ENCODE measurements around the gene OR1E2.
"Not testable (repeated sequence)": the region's sequence is repeated elsewhere in the genome, so short reads cannot be mapped to it uniquely, and the experiment has no call there.

Gene OR1E2, protein sequence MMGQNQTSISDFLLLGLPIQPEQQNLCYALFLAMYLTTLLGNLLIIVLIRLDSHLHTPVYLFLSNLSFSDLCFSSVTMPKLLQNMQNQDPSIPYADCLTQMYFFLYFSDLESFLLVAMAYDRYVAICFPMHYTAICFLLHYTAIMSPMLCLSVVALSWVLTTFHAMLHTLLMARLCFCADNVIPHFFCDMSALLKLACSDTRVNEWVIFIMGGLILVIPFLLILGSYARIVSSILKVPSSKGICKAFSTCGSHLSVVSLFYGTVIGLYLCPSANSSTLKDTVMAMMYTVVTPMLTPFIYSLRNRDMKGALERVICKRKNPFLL

DNA sequence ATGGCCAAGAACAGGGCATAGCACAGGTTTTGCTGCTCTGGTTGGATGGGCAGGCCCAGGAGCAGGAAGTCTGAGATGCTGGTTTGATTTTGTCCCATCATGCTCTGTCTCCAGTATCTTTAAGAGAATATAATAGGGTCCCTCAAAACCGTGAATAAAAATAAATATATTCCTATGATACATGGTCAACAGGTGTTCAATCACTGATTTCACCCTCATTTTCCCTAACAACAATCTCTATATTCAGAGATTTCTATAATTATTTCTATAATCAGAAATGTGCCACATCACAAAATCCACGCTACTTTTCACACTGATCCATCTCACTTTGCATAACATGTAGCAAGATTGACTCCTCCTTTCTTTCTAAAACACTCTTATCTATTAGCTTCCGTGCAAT, at the start of gene OR1E2:
OR1E2 (minus strand) TSS at position 101 of the 400 bp plus-strand sequence; CDS start at position 101, 0 bp downstream.
- no peak for DNase-seq (ENCODE audit: low read depth in 2 of 2)

- DNase-seq (ENCODE audit: low read depth in 2 of 2) = no peak
Measured at GRCh38 chr17:3482852-3483251, 49.2 kb upstream of the OR1E2 start.

DNA sequence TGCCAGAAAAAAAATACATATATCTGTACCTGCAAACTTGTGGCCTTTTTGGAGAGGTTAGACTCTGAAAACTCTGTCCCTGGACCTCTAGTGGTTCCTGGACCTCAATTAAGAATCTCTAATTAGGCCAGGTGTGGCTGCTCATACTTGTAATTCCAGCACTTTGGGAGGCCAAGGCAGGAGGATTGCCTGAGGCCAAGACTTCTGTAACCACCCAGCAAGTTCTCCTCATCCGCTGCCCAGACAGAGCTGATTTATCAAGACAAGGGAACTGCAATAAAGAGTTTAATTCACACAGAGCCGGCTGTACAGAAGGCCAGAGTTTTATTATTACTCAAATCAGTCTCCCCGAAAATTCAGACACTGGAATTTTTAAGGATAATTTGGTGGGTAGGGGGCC, 46.3 kb upstream of the OR1E2 start:
- DNase-seq (ENCODE audit: low read depth in 2 of 2) = no peak

GRCh38 chr17:3475812-3476610, 42.4 kb upstream of the OR1E2 start, which contains the start of gene ASPA:
Gene ASPA, plus strand, starts transcription at chr17:3475997. Its CDS starts 163 bp downstream, at chr17:3476160.
- DNase-seq (ENCODE audit: low read depth in 2 of 2) = no peak

DNA sequence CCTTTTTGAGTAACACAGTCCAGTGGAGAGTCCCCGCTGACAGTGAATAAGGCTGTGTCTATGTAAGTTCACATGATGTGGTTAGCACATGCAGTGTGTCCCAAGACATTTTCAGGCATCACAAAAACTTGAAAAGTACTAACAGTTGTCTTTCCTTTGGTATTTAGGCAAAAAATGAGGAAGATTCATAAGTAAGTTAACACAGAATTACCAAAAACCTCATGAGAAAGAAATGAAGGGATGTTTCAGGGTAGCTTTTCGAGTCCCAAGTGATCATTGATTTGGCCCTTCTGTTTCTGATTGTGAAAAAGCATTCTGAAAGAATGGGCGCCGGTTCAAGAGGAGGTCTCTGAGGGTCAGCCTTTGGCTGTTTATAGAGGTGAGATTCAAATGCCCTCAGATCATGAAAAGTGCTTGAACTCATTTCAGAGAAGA, 41.6 kb upstream of the OR1E2 start:
- no peak for DNase-seq (ENCODE audit: low read depth in 2 of 2)

DNA sequence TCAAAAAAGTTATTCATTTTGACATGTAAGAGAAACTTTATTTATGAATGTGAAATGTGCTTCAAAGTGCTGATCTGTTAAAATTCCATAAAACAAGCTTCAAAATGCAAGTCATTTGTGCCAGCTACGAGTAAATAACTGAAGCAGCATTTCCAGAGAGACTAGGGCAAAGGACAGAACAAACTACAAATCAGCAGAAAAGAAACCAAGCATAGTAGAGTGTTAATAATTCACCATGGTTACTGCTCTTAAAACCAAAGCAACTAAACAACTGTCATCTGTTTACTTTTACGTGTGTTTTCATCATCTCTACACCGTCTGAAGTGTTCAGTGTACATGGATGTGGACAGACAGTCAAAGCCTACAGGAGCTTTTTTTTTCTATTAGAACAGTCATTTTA, 40.6 kb upstream of the OR1E2 start:
- DNase-seq (ENCODE audit: low read depth in 2 of 2) = no peak

- no peak for DNase-seq (ENCODE audit: low read depth in 2 of 2)
Measured at GRCh38 chr17:3472137-3472536, 38.5 kb upstream of the OR1E2 start.

DNA sequence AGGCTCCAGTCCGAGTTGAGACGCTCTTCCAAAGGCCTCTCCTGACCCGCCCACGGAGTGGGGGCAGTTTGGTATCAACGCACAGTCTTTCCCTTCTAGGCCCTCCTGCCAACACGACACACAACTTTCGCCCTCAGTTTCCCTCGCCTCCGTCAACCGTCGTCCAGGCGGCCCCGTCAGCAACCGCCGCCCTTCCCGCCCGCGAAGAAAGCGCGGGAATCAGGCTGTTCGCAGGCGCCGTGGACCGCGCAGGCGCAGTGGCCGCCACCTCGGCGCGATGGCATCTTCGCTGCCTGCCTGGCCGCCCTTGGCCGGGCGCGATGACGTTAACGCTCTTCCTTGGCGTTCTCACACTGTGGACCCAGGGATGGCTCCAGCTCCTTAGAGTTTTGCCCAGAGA, 38.0 kb upstream of the OR1E2 start, which contains the start of gene SPATA22:
SPATA22 (minus strand) TSS at position 221 of the 400 bp plus-strand sequence. CDS start 2,494 bp downstream, outside the sequence.
- DNase-seq (ENCODE audit: low read depth in 2 of 2) = no peak

- DNase-seq (ENCODE audit: low read depth in 2 of 2) = no peak
Measured at GRCh38 chr17:3469529-3469928, 35.9 kb upstream of the OR1E2 start.

- DNase-seq (ENCODE audit: low read depth in 2 of 2) = not testable (repeated sequence)
Measured at GRCh38 chr17:3466355-3466754, 32.7 kb upstream of the OR1E2 start.

GRCh38 chr17:3448059-3448665, 14.5 kb upstream of the OR1E2 start:
- no peak for DNase-seq (ENCODE audit: low read depth in 2 of 2)

- no peak for DNase-seq (ENCODE audit: low read depth in 2 of 2)
Measured at GRCh38 chr17:3447625-3448024, 14.0 kb upstream of the OR1E2 start.

DNA sequence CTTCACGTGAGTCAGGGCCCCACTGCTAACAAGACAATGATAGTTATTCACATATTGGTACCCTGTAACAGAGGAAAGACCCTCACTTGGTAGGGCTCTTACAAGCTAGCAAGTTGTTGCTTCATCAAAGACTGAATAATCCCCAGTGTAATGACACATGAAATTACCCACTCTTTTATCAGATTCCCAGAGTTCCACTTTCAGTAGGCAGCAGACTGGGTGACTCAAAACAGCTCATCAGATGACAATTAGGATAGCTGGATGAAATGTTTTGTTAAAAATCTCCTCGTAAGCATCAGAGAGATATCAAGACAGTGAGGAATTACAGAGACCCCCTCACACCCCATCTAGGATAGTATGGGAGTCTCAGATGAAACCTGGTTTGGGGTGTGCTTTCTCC, 6.8 kb upstream of the OR1E2 start:
- no peak for DNase-seq (ENCODE audit: low read depth in 2 of 2)

DNA sequence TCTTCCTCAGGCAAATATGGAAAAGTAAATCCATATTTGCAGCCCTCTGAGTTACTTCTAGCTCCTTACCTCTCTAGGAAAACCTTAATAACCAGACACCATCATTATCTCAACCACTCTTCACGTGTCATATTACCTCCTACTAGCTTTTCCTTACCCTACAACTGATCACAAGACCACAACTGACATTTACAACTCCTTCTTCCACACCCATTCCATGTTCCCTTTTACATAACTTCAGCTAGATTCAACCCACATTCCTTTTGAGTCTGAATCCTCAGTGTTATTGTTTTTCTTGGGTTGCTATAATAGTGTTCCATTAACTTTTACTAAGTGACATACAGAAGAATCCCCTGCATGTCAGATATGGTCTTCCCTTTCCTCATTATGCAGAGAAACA, 4.7 kb upstream of the OR1E2 start:
- DNase-seq (ENCODE audit: low read depth in 2 of 2) = no peak

DNA sequence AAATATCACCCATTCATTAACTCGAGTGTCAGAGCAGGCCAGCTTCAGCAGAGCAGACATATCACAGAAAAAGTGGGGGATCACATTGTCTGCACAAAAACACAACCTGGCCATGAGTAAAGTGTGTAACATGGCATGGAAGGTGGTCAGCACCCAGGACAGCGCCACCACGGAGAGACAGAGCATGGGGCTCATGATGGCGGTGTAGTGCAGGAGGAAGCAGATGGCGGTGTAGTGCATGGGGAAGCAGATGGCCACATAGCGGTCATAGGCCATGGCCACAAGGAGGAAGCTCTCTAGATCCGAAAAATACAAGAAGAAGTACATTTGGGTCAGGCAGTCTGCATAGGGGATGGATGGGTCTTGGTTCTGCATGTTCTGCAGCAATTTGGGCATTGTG, 426 bp downstream of the OR1E2 start:
- DNase-seq (ENCODE audit: low read depth in 2 of 2) = not testable (repeated sequence)

GRCh38 chr17:3418222-3418621, 15.4 kb downstream of the OR1E2 start:
- no peak for DNase-seq (ENCODE audit: low read depth in 2 of 2)

DNA sequence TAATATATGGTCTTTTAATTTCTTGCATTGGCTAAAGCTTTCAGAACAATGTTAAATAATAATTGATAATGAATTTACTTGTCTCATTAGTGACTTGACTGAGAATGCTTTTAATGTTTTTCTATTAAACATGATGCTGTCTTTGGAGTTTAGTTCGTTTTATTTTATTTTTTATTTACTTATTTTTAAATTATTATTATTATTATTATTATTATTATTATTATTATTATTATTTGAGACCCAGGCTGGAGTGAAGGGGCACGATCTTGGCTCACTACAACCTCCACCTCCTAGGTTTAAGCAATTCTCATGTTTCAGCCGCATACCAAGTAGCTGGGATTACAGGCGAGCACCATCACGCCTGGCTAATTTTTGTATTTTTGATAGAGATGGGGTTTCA, 18.0 kb downstream of the OR1E2 start:
- no peak for DNase-seq (ENCODE audit: low read depth in 2 of 2)

GRCh38 chr17:3412216-3412615, 21.4 kb downstream of the OR1E2 start:
- not testable (repeated sequence) for DNase-seq (ENCODE audit: low read depth in 2 of 2)

GRCh38 chr17:3411070-3411469, 22.6 kb downstream of the OR1E2 start, which contains the start of gene OR3A3:
Gene OR3A3, plus strand, starts transcription at chr17:3411370.
- DNase-seq (ENCODE audit: low read depth in 2 of 2) = no peak

DNA sequence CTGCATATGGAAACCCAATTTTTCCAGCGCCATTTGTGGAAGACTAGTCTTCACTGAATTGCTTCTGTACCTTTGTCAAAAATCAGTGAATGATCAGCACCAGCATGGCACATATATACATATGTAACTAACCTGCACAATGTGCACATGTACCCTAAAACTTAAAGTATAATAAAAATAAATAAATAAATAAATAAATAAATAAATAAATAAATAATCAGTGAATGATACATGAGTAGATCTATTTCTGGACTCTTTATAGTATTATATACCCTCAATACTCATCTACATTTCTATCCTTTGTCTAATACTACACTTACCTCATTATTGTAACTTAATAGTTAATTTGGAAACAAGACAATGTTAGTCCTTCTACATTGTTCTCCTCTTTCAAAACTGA, 29.8 kb downstream of the OR1E2 start:
- not testable (repeated sequence) for DNase-seq (ENCODE audit: low read depth in 2 of 2)

DNA sequence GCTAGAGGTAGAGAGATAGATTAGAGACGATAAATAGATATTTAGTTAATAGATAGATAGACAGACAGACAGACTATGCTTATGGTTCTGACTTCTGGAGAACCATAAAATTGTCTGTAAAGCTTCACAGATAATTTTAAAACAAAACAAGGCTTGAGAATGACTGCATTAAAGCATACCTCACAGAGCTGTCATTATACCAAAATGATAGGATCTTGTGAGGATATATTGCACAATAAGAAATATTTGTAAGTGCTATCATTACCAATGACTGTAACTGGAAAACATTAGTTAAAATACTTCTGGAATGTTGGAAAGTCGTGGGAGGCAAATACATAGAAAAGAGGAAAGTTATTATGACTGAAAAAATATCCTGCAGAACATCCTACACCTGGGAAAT, 31.9 kb downstream of the OR1E2 start:
- DNase-seq (ENCODE audit: low read depth in 2 of 2) = no peak

DNA sequence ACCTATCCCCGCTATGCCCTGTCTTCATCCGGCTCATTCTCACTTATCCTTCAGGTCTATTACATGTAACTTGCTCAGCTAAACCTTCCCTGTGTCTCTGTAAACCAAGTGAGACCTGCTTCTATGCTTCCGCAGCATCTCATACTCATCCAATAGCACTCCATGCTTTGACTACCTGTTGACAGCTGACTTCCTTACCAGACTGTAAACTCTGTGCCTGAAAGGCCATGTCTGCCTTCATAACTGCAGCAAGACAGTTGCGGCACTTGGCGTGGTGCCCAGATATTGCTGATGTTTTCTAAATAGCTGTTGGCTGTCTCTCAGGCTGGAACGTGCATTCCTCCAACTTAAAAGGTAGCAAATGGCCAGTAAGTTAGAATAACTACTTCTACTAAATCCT, 33.6 kb downstream of the OR1E2 start:
- no peak for DNase-seq (ENCODE audit: low read depth in 2 of 2)
